K562 (cell line): Measurements from ENCODE around the gene SLC29A3. TPM values are rescaled to one million over a fixed set of nuclear protein-coding genes. Genes with fewer than 3 reads are reported as not detected.

Source experiments
- ATAC-seq: fragments of 200-7000 bp; cut with Tn5 transposase; 3 replicates; pipeline ENCODE4 v1.9.1; 2020; ENCODE audit warnings: moderate library complexity
- BruUV-seq: library from RNA; stranded (reverse); fragments of 400-500 nt; replicated peaks from 2 replicates; lab custom pipeline; 2021; lab: Mats Ljungman, UMichigan
- CTCF ChIA-PET: fragments of 300-600 bp; formaldehyde crosslinking; extraction: SDS; loops from one replicate; lab custom pipeline; 2021; ENCODE audit warnings: low intra/inter-chr PET ratio; lab: Yijun Ruan, JAX
- POLR2A ChIA-PET: fragments of 300-600, 350-650 bp; sonication (Branson Sonifier 250); formaldehyde crosslinking; extraction: SDS; loops from one replicate; lab custom pipeline; 2021; ENCODE audit warnings: antibody characterized with exemption, inconsistent platforms; lab: Yijun Ruan, JAX
- DNase-seq, 4 experiments: peaks; one replicate each; pipeline versions ENCODE4 v3.0.0 to v3.0.0-alpha.2; 2011 to 2018; ENCODE audit warnings: low spot score in 3 of 4, mixed read lengths in 3 of 4; ENCODE audit errors: extremely low read depth in 1 of 4
- FAIRE-seq: peaks from 2 replicates; lab custom pipeline; 2011; peaks lifted over from hg19 to GRCh38; lab: Jason Lieb, UNC
- H2AFZ ChIP-seq: 2 replicates; pipeline ENCODE4 v1.6.0; 2011; ENCODE audit warnings: low read depth, low read length, control low read depth, inconsistent platforms
- H3K27ac ChIP-seq: fragments of 200-600 bp; 3 replicates; pipeline ENCODE4 v1.8.0; 2011; ENCODE audit warnings: low read depth, mild to moderate bottlenecking, control low read depth, inconsistent platforms, low read length, moderate library complexity, mixed read lengths; ENCODE audit errors: extremely low read depth
- H3K27me3 ChIP-seq, 2 experiments: fragments of 300-600 bp in 1 of 2; 2 replicates in 1 of 2; 3 replicates in 1 of 2; pipeline versions ENCODE4 v1.6.0 to v1.8.0; 2011; ENCODE audit warnings: inconsistent platforms in 2 of 2, low read length in 2 of 2, mild to moderate bottlenecking in 1 of 2, mixed read lengths in 1 of 2, moderate library complexity in 1 of 2; ENCODE audit not compliant: control insufficient read depth in 2 of 2, insufficient read depth in 2 of 2
- H3K36me3 ChIP-seq: fragments of 300-600 bp; 3 replicates; pipeline ENCODE4 v1.8.0; 2011; ENCODE audit warnings: mild to moderate bottlenecking, low read length, inconsistent platforms; ENCODE audit not compliant: control insufficient read depth, insufficient read depth
- H3K4me1 ChIP-seq, 2 experiments: fragments of 200-600 bp in 1 of 2; replicated peaks in 1 of 2; 2 replicates in 1 of 2; 3 replicates in 1 of 2; pipeline versions ENCODE4 v1.5.1 to v1.8.0; 2011; ENCODE audit warnings: inconsistent platforms in 2 of 2, low read length in 2 of 2, mild to moderate bottlenecking in 1 of 2, mixed read lengths in 1 of 2, moderate library complexity in 1 of 2; ENCODE audit not compliant: control insufficient read depth in 2 of 2, insufficient read depth in 2 of 2
- H3K4me2 ChIP-seq: 2 replicates; pipeline ENCODE4 v1.6.1; 2011; ENCODE audit warnings: low read length, control low read depth, inconsistent platforms, mixed read lengths; ENCODE audit not compliant: insufficient read depth
- H3K4me3 ChIP-seq: fragments of 200-600 bp; sonication (generic), shearing (Covaris generic); 2 replicates; pipeline ENCODE4 v1.5.1; 2016; ENCODE audit warnings: control low read depth, inconsistent platforms
- H3K79me2 ChIP-seq: fragments of 200-600 bp; 3 replicates; pipeline ENCODE4 v1.8.0; 2011; ENCODE audit warnings: low read length, inconsistent platforms; ENCODE audit not compliant: control insufficient read depth, insufficient read depth
- H3K9ac ChIP-seq, 2 experiments: 2 replicates each; pipeline versions ENCODE4 v1.6.0 to v1.6.1; 2011; ENCODE audit warnings: low read depth in 2 of 2, low read length in 2 of 2, control low read depth in 1 of 2, inconsistent platforms in 1 of 2, mild to moderate bottlenecking in 1 of 2, mixed read lengths in 1 of 2; ENCODE audit not compliant: insufficient read depth in 1 of 2
- H3K9me1 ChIP-seq: one replicate; pipeline ENCODE4 v1.6.0; 2011; ENCODE audit warnings: inconsistent platforms, mild to moderate bottlenecking, low read length, moderate library complexity; ENCODE audit not compliant: control insufficient read depth, insufficient read depth
- H3K9me3 ChIP-seq: replicated peaks from 2 replicates; pipeline ENCODE4 v1.5.1; 2011; ENCODE audit warnings: low read depth, low read length, inconsistent platforms; ENCODE audit not compliant: control insufficient read depth, insufficient read depth
- H4K20me1 ChIP-seq: replicated peaks from 2 replicates; pipeline ENCODE4 v1.6.1; 2011; ENCODE audit warnings: low read length, inconsistent platforms, mixed read lengths; ENCODE audit not compliant: control insufficient read depth, insufficient read depth
- CEBPB ChIP-seq: fragments of 450-650 bp; IDR thresholded peaks from 2 replicates; pipeline ENCODE4 v1.6.1; 2016; ENCODE audit warnings: missing genetic modification characterization, missing compliant biosample characterization
- ELF4 ChIP-seq: fragments of 450-650 bp; formaldehyde crosslinking; IDR thresholded peaks from 2 replicates; pipeline ENCODE4 v1.4.0; 2022; ENCODE audit warnings: missing genetic modification characterization
- MBD2 ChIP-seq: sonication (generic); IDR thresholded peaks from 2 replicates; pipeline ENCODE4 v1.6.1; 2016; ENCODE audit warnings: low read depth, borderline replicate concordance
- MCM5 ChIP-seq: fragments of 450-650 bp; IDR thresholded peaks from 2 replicates; pipeline ENCODE4 v1.6.1; 2016; ENCODE audit warnings: low read depth
- USF1 ChIP-seq: sonication (generic); formaldehyde crosslinking; IDR thresholded peaks from 2 replicates; pipeline ENCODE4 v1.9.0; 2022; ENCODE audit warnings: mild to moderate bottlenecking, missing genetic modification reagents
- ZFP36 ChIP-seq: fragments of 150-350 bp; IDR thresholded peaks from 2 replicates; pipeline ENCODE4 v1.6.1; 2018; ENCODE audit warnings: low read length, low read depth; ENCODE audit not compliant: partially characterized antibody
- ZNF12 ChIP-seq: sonication (generic); formaldehyde crosslinking; IDR thresholded peaks from 2 replicates; pipeline ENCODE4 v1.4.0; 2020; ENCODE audit warnings: mild to moderate bottlenecking, missing genetic modification reagents
- ZNF239 ChIP-seq: fragments of 250-450 bp; sonication (Bioruptor Pico); IDR thresholded peaks from 2 replicates; pipeline ENCODE4 v1.4.0; 2020; ENCODE audit warnings: mild to moderate bottlenecking
- WGBS: fragments of 100-300 bp; shearing (Covaris generic); methylation state at CpG from one replicate; pipeline ENCODE4 v1.1.6; 2016; ENCODE audit warnings: low coverage, mixed read lengths; ENCODE audit not compliant: insufficient coverage; ENCODE audit errors: missing lambda C conversion rate; 5-methylcytosine and 5-hydroxymethylcytosine counted together
- in situ Hi-C: fragments of 300-500 bp; cut with MboI; formaldehyde crosslinking; loops from 4 replicates; pipeline ENCODE4 v1.15.0; 2018; ENCODE audit warnings: inconsistent platforms, mixed read lengths
- intact Hi-C: fragments of 100-400 bp; cut with micrococcal nuclease; formaldehyde crosslinking; loops from 2 replicates; pipeline ENCODE4 v1.14.2; 2022
- polyA plus RNA-seq, 8 experiments: library from polyadenylated mRNA; depleted of rRNA in 4 of 8; stranded (reverse) in 5 of 8; unstranded in 3 of 8; fragments of >200 nt; fragmentation: Nextera tagmentation in 2 of 8; fragmentation: Illumina TruSeq in 1 of 8; extraction: Ambion mirVana in 2 of 8; extraction: Trizol in 1 of 8; gene quantifications; 2 replicates each; pipeline versions ENCODE4 v1.2.1 to v1.2.3, GENCODE V29; 2011 to 2014; ENCODE audit warnings: inconsistent platforms in 1 of 8, missing spikeins in 1 of 8
- total RNA-seq, 7 experiments: library from RNA; depleted of rRNA in 6 of 7; stranded (reverse); fragments of >200 nt in 6 of 7; fragmentation: Illumina TruSeq in 2 of 7; extraction: Trizol in 2 of 7; gene quantifications; 2 replicates each; pipeline versions ENCODE4 v1.2.1 to v1.2.3, GENCODE V29; 2011 to 2021; ENCODE audit warnings: low replicate concordance in 1 of 7

The SLC29A3 gene
- total and polyA plus RNA-seq, 9 of the 15 experiments (the other 6 are each of a cell fraction or from before 2014, with no cell fraction given) = 2.1 to 10.7 (median 4.6) TPM

GRCh38 chr10:71303569-71303907 is 15.5 kb upstream of the SLC29A3 start:
- ChIA-PET POLR2A (interaction anchor here (0.6 to 0.7 kb wide), 3 partner anchors 118 to 512 kb away, joined by 3 to 4 read pairs (median 3); no protein-coding TSS in a partner anchor), CTCF (interaction anchor here (1.0 to 1.4 kb wide), 3 partner anchors 80 to 592 kb away, joined by 3 to 4 read pairs (median 3); no protein-coding TSS in a partner anchor)
- peaks cover 7 to 58% of the 10 kb centered on the region in 2 experiments; a peak in 4 of 5 replicates for H3K27me3 ChIP-seq
- intact Hi-C loops (no loop called here), in situ Hi-C loops (loop anchor here (25.0 kb wide), 1 partner anchor 1034 kb away; no protein-coding TSS in a partner anchor)
- H2AFZ ChIP-seq = no peak overlapping the region
- no TSS peak for BruUV-seq
- no peaks in the 10 kb centered on the region for H3K9me1 ChIP-seq
- no peak for ATAC-seq
- no peak overlapping the region for H3K4me2 ChIP-seq
- peak; percentile 6 for FAIRE-seq
- H3K27ac ChIP-seq = no peak overlapping the region
- DNase-seq = no peak
- H3K36me3 ChIP-seq = no peaks in the 10 kb centered on the region
- no peaks in the 10 kb centered on the region for H3K79me2 ChIP-seq
- H3K4me1 ChIP-seq = peaks cover 0 to 9% of the 10 kb centered on the region in 2 experiments; a peak in 1 of 5 replicates
- no peaks in the 10 kb centered on the region for H3K9me3 ChIP-seq
- TF ChIP-seq MCM5 (no peak), ZNF239 (CRISPR knock-in tag) (peak; percentile 92), ZNF12 (0 out of 2 replicates have a peak, but pooled peaks have one; percentile 43), USF1 (CRISPR knock-in tag) (0 out of 2 replicates have a peak, but pooled peaks have one; percentile 20), ELF4 (CRISPR knock-in tag) (no peak), CEBPB (peak; percentile 63), ZFP36 (no peak), MBD2 (no peak)
- H3K4me3 ChIP-seq = no peak overlapping the region
- WGBS = 45% methylated on average over 1 of the region's 1 CpG
- peaks cover 6% of the 10 kb centered on the region; the same call in 1 of the 2 replicates for H4K20me1 ChIP-seq
- no peak overlapping the region for H3K9ac ChIP-seq
